Nephron (organoid): ENCODE results near the gene SHLD2.
"Not testable (repeated sequence)": the region's sequence is repeated elsewhere in the genome, so short reads cannot be mapped to it uniquely, and the experiment has no call there.

Source experiments
- H3K27ac Mint-ChIP-seq, 3 experiments: 2 replicates each; pipeline ENCODE4 v1.8.0; 2020; ENCODE audit warnings: mixed read lengths in 3 of 3, mild to moderate bottlenecking in 2 of 3, moderate library complexity in 1 of 3
- H3K27me3 Mint-ChIP-seq: 2 replicates; pipeline ENCODE4 v1.8.0; 2021; ENCODE audit warnings: low read depth, mild to moderate bottlenecking, moderate library complexity, mixed read lengths
- H3K36me3 Mint-ChIP-seq: 2 replicates; pipeline ENCODE4 v1.8.0; 2020; ENCODE audit warnings: low read depth, mixed read lengths
- H3K4me1 Mint-ChIP-seq: 2 replicates; pipeline ENCODE4 v1.8.0; 2020; ENCODE audit warnings: mixed read lengths
- H3K4me3 Mint-ChIP-seq, 3 experiments: 2 replicates each; pipeline ENCODE4 v1.8.0; 2020; ENCODE audit warnings: mild to moderate bottlenecking in 3 of 3, mixed read lengths in 3 of 3, moderate library complexity in 2 of 3
- H3K9me3 Mint-ChIP-seq: 2 replicates; pipeline ENCODE4 v1.8.0; 2020; ENCODE audit warnings: mixed read lengths
- TF ChIP-seq, protein P1 (sequence below), 3 experiments: fragments of 200-600 bp; sonication (generic); IDR thresholded peaks; one replicate each; pipeline ENCODE4 v1.5.0; 2021; ENCODE audit warnings: antibody characterized with exemption in 3 of 3; ENCODE audit not compliant: unreplicated experiment in 3 of 3

SHLD2 gene

DNA sequence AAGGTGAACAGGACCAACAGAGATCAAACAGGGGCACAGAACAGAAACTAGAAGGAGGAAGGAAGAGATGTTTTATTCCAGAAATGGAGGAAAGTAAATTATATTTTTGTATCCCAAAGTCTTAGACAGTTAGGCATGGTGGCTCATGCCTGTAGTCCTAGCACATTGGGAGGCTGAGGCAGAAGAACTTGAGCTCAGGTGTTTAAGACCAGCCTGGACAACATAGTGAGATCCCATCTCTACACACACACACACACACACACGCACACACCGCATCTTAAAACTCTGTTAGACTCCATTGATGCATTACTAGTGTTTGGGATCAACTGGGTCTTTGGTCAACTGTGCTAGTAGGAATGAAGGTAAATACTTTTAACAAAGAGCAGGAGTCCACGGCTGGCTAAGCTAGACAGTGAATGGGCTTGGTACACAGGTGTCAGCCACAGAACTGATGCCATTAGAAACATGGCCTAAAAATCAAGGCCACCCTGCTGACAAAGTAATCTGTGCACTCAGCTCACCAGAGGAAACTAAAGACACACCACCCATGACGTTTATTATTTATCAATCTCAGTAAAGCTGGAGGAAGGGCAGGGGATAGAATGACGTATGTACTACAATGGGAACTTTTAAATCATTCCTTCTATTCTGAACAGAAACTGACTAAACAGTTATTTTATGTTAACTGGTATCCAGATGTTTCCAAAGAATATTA is 11.3 kb upstream of the SHLD2 start:
- Mint-ChIP-seq H3K4me1 (peaks cover 32% of the 10 kb centered on the region), H3K36me3 (peaks cover 58% of the 10 kb centered on the region), H3K27ac (peak overlapping the region; percentile 29 to 81 (median 55))
- not testable (repeated sequence) for H3K9me3 Mint-ChIP-seq, H3K27me3 Mint-ChIP-seq, H3K4me3 Mint-ChIP-seq

DNA sequence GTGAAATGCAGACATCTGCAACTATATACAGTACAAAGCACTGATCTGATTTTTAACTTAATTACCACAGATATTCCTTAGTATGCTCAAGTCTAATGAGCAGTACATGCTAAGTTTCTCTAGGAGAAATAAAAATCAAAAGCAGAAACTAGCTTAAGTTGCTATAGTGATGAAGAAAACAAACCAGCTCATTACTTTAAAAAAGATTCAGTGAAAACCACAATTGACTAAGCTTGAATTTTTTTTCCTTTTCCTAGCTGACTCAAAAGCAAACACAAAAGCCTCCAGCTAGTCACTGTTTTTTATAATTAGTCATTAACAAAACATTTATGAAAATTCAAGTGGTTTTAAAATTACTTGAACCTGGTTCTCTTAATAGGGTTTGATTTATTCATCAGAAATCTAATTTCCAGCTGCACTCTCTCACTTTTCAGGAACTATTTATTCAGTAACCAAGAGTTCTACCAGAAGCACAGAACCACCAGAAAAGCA is 10.7 kb upstream of the SHLD2 start:
- H3K36me3 Mint-ChIP-seq, result peaks cover 55% of the 10 kb centered on the region
- peak overlapping the region; percentile 29 to 81 (median 30) for H3K27ac Mint-ChIP-seq
- not testable (repeated sequence) for H3K4me3 Mint-ChIP-seq, H3K9me3 Mint-ChIP-seq, H3K27me3 Mint-ChIP-seq
- H3K4me1 Mint-ChIP-seq, result peaks cover 32% of the 10 kb centered on the region

GRCh38 chr10:87085537-87085936 is 9.5 kb upstream of the SHLD2 start:
- no peak overlapping the region for H3K4me3 Mint-ChIP-seq
- H3K4me1 Mint-ChIP-seq, result peaks cover 35% of the 10 kb centered on the region

DNA sequence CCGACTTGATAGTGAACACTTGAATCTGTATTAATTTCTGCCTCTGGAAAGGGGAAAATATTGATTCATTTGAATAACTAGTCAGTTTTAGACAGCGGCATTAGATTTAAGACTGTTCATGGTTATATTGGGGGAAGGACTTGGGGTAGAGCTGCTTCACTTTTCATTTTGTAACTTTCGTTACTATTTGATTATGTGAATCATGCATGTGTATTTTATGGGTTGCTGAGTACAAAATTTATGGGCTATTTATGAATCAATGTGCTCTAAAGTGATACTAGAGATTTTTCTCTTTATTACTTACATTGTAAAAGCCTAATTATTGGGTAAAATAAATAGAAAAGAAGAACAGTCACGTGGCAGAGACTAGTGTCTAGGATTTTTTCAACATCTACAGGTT is 5.3 kb upstream of the SHLD2 start:
- H3K27me3 Mint-ChIP-seq, result no peaks in the 10 kb centered on the region
- TF ChIP-seq, protein P1, sequence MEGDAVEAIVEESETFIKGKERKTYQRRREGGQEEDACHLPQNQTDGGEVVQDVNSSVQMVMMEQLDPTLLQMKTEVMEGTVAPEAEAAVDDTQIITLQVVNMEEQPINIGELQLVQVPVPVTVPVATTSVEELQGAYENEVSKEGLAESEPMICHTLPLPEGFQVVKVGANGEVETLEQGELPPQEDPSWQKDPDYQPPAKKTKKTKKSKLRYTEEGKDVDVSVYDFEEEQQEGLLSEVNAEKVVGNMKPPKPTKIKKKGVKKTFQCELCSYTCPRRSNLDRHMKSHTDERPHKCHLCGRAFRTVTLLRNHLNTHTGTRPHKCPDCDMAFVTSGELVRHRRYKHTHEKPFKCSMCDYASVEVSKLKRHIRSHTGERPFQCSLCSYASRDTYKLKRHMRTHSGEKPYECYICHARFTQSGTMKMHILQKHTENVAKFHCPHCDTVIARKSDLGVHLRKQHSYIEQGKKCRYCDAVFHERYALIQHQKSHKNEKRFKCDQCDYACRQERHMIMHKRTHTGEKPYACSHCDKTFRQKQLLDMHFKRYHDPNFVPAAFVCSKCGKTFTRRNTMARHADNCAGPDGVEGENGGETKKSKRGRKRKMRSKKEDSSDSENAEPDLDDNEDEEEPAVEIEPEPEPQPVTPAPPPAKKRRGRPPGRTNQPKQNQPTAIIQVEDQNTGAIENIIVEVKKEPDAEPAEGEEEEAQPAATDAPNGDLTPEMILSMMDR (IDR thresholded peaks at IDR 0.05; ENCODE audit: unreplicated experiment in 3 of 3), result no peak
- no peak overlapping the region for H3K4me3 Mint-ChIP-seq
- H3K27ac Mint-ChIP-seq, result no peak overlapping the region
- no peaks in the 10 kb centered on the region for H3K9me3 Mint-ChIP-seq
- H3K4me1 Mint-ChIP-seq, result peaks cover 46% of the 10 kb centered on the region
- peaks cover 31% of the 10 kb centered on the region for H3K36me3 Mint-ChIP-seq

More at GRCh38 chr10:87085537-87085936, 9.5 kb upstream of the SHLD2 start:
- no peaks in the 10 kb centered on the region for H3K27me3 Mint-ChIP-seq
- H3K27ac Mint-ChIP-seq, result no peak overlapping the region
- peaks cover 48% of the 10 kb centered on the region for H3K36me3 Mint-ChIP-seq
- H3K9me3 Mint-ChIP-seq, result no peaks in the 10 kb centered on the region
- TF ChIP-seq, protein P1 (IDR thresholded peaks at IDR 0.05; ENCODE audit: unreplicated experiment in 3 of 3), result no peak

DNA sequence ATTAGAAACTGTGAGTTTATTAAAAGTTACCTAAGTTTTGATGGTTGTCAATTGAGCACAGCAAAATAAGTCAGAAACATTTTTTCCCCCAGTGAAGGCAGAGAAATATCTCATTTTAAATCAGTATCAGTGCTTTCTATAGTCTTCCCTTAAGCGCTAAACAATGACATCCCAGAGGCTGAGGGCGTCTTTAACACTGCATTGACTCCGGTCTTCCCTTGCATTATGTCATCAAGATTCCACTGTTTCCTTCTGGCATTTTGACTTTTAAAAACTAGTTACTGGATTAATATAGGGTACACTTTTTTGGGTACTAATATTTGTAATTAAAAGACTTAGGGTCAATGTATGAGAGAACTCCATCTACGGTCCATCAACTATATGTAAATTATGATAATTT is 4.2 kb upstream of the SHLD2 start:
- TF ChIP-seq, protein P1 (IDR thresholded peaks at IDR 0.05; ENCODE audit: unreplicated experiment in 3 of 3), result no peak
- Mint-ChIP-seq H3K36me3 (peaks cover 25% of the 10 kb centered on the region), H3K4me1 (peaks cover 40% of the 10 kb centered on the region), H3K27ac (no peak overlapping the region), H3K27me3 (no peaks in the 10 kb centered on the region), H3K4me3 (peak overlapping the region in 1 of 3 experiments; percentile 83), H3K9me3 (no peaks in the 10 kb centered on the region)

DNA sequence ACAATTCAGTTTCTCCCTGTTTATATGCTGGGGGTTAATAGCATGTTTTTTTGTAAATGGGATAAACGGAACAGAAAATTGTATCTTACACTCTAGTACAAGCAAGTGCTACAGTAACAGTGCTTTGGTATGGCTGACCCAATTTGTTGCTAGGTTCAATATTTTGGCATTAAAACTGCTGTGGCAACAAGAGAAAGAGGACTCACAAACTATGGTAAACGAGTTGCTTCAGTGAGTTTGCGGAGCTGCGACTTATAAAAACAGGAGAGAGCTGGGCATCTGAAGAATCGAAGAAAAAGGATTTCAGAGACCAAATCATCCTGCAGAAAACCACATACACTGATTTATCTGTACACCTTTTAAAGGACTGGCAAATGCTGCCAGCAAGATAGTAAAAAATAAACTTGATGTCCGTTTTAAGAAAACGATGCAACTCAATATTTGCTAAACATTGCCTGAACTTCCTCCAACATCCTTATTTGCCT is 2.6 kb upstream of the SHLD2 start:
- Mint-ChIP-seq H3K4me3 (peak overlapping the region; percentile 83 to 90 (median 88)), H3K4me1 (peaks cover 34% of the 10 kb centered on the region), H3K27ac (peak overlapping the region; percentile 80 to 89 (median 83)), H3K36me3 (peaks cover 22% of the 10 kb centered on the region), H3K9me3 (no peaks in the 10 kb centered on the region), H3K27me3 (no peaks in the 10 kb centered on the region)
- TF ChIP-seq, protein P1 (IDR thresholded peaks at IDR 0.05; ENCODE audit: unreplicated experiment in 3 of 3), result no peak
